Ascending aorta (tissue), 2 donors: ENCODE measurements around the gene TCF20. TPM values are rescaled to one million over a fixed set of nuclear protein-coding genes. Genes with fewer than 3 reads are reported as not detected.

Experiments used
- DNase-seq, 2 donors: peaks; one replicate each; pipeline ENCODE4 v3.0.0-alpha.2; 2019; ENCODE audit warnings: low spot score in 2 of 2
- H3K27ac ChIP-seq, 2 donors: fragments of 200-600 bp; sonication (generic); one replicate each; pipeline ENCODE4 v1.5.1; 2016 to 2017; ENCODE audit warnings: mild to moderate bottlenecking in 1 of 2
- H3K27me3 ChIP-seq: fragments of 200-600 bp; sonication (generic); one replicate; pipeline ENCODE4 v1.5.1; 2017
- H3K36me3 ChIP-seq, 2 donors: fragments of 200-600 bp; sonication (generic); one replicate each; pipeline ENCODE4 v1.5.1; 2016
- H3K4me1 ChIP-seq, 2 donors: fragments of 200-600 bp; sonication (generic); one replicate each; pipeline ENCODE4 v1.5.1; 2016 to 2017; ENCODE audit warnings: mild to moderate bottlenecking in 1 of 2
- H3K4me3 ChIP-seq, 2 donors: fragments of 200-600 bp; sonication (generic); one replicate each; pipeline ENCODE4 v1.5.1; 2016 to 2017; ENCODE audit warnings: mild to moderate bottlenecking in 1 of 2
- H3K9me3 ChIP-seq, 2 donors: fragments of 200-600 bp; sonication (generic); one replicate each; pipeline ENCODE4 v1.5.1; 2016
- intact Hi-C: fragments of 100-400 bp; cut with DNase I; formaldehyde crosslinking; loops from one replicate; pipeline ENCODE4 v1.15.1; 2023
- total RNA-seq: library from RNA; depleted of rRNA; stranded (reverse); fragments of >200 nt; gene quantifications from one replicate; pipeline ENCODE4 v1.1.0, GENCODE V29; 2016
- TF ChIP-seq, protein P1 (sequence below), 3 experiments: fragments of 200-600 bp in 2 of 3; fragments of 450-650 bp in 1 of 3; sonication (generic) in 2 of 3; IDR thresholded peaks; one replicate each; pipeline ENCODE4 v1.5.1; 2016 to 2019; ENCODE audit warnings: antibody characterized with exemption in 3 of 3, mild to moderate bottlenecking in 1 of 3, moderate library complexity in 1 of 3

TCF20 gene
- total RNA-seq, 1 donor from 2014 or later, result 11.9 TPM

DNA sequence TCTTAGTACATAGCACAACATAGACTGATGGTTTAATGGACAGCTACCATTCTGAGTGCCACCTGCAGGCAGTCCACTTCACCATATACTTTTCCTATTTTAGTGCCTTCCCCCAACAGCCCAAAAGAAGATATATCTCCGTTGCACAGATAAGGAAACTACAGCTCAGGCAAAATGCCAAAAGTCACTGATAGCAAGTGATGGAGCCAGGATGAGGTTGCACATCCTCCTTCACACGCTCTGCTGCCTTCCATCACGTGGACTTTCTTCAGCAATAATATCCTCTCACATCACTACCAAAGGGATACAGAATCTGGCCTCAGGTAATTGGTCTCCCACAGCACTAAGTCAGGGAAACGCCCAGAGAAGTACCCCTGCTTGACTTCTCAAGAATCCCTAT lies 7.5 kb downstream of the TCF20 start:
- intact Hi-C loops, result no loop called here
- no peaks in the 10 kb centered on the region for H3K36me3 ChIP-seq
- no peaks in the 10 kb centered on the region for H3K27me3 ChIP-seq
- peaks cover 0 to 2% of the 10 kb centered on the region in 2 donors for H3K4me1 ChIP-seq
- H3K9me3 ChIP-seq, result no peaks in the 10 kb centered on the region
- TF ChIP-seq, protein P1, sequence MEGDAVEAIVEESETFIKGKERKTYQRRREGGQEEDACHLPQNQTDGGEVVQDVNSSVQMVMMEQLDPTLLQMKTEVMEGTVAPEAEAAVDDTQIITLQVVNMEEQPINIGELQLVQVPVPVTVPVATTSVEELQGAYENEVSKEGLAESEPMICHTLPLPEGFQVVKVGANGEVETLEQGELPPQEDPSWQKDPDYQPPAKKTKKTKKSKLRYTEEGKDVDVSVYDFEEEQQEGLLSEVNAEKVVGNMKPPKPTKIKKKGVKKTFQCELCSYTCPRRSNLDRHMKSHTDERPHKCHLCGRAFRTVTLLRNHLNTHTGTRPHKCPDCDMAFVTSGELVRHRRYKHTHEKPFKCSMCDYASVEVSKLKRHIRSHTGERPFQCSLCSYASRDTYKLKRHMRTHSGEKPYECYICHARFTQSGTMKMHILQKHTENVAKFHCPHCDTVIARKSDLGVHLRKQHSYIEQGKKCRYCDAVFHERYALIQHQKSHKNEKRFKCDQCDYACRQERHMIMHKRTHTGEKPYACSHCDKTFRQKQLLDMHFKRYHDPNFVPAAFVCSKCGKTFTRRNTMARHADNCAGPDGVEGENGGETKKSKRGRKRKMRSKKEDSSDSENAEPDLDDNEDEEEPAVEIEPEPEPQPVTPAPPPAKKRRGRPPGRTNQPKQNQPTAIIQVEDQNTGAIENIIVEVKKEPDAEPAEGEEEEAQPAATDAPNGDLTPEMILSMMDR (IDR thresholded peaks at IDR 0.05), result no peak
- H3K4me3 ChIP-seq, result no peak overlapping the region
- H3K27ac ChIP-seq, result no peak overlapping the region
- DNase-seq, result no peak

DNA sequence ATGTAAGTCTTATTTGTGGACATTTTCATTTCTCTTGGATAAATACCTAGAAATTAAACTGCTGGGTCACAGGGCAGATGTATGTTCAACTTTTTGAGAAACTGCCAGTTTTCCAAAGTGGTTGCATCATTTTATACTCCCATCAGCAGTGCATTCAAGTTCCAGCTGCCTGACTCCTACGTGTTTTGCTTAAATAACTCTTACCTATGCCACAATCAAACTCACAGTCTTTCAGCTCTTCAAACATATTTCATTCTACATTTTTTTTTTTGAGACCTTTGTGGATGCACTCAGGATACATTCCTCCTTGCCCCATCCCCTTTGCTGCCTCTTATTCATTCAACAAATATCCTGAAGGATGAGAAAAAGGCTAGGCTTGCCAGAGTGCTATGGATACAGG lies 9.2 kb downstream of the TCF20 start:
- intact Hi-C loops, result no loop called here
- H3K27me3 ChIP-seq, result no peaks in the 10 kb centered on the region
- no peak overlapping the region for H3K4me3 ChIP-seq
- H3K36me3 ChIP-seq, result no peaks in the 10 kb centered on the region
- no peak overlapping the region for H3K27ac ChIP-seq
- H3K9me3 ChIP-seq, result no peaks in the 10 kb centered on the region
- peaks cover 0 to 2% of the 10 kb centered on the region in 2 donors for H3K4me1 ChIP-seq
- DNase-seq, result no peak
- TF ChIP-seq, protein P1 (IDR thresholded peaks at IDR 0.05), result no peak

DNA sequence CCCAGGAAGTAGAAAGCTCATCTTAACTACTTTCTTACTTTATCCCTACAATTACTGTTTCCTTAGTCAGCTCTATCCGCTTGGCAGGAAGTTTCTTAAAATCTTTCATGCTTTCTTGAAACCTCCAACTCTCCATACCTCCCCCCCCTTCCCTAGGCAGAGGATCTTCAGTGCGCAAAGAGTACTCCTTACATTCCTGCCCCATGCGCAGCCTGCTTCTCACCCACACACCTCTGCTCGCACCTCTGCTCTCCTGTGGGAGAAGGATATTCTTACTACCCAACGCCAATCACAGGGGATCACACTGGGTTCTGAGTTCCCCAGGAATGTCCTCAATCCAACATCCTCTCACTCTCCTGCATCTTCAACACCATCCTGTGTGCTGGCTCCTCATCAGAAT lies 12.3 kb downstream of the TCF20 start:
- H3K36me3 ChIP-seq, result no peaks in the 10 kb centered on the region
- intact Hi-C loops, result no loop called here
- no peaks in the 10 kb centered on the region for H3K9me3 ChIP-seq
- TF ChIP-seq, protein P1 (IDR thresholded peaks at IDR 0.05), result no peak
- no peak overlapping the region for H3K27ac ChIP-seq
- DNase-seq, result no peak
- H3K27me3 ChIP-seq, result no peaks in the 10 kb centered on the region
- H3K4me3 ChIP-seq, result no peak overlapping the region
- H3K4me1 ChIP-seq, result peaks cover 0 to 2% of the 10 kb centered on the region in 2 donors

- Histone ChIP-seq H3K4me1 (peaks cover 0 to 2% of the 10 kb centered on the region in 2 donors), H3K27ac (no peak overlapping the region)
Measured at GRCh38 chr22:42257386-42257785, 13.1 kb downstream of the TCF20 start.

DNA sequence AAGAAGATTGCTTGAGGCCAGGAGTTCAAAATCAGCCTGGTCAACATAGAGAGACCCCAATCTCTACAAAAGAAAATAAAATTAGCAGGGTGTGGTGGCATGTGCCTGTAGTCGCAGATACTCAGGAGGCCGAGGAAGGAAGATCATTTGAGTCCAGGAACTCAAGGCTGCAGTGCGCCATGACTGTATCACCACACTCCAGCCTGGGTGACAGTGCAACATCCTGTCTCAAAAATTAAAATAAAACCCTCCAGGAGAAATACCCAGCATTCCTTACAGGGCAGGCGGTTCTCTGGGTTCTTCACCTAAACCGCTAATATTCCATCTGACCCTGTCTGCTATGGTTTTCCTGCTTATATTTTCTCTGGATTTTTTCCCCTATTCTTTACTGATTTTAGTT lies 13.5 kb downstream of the TCF20 start:
- intact Hi-C loops, result no loop called here
- no peak for DNase-seq
- H3K27ac ChIP-seq, result no peak overlapping the region
- TF ChIP-seq, protein P1 (IDR thresholded peaks at IDR 0.05), result no peak
- no peaks in the 10 kb centered on the region for H3K9me3 ChIP-seq
- no peaks in the 10 kb centered on the region for H3K36me3 ChIP-seq
- peaks cover 0 to 2% of the 10 kb centered on the region in 2 donors for H3K4me1 ChIP-seq
- H3K4me3 ChIP-seq, result no peak overlapping the region
- no peaks in the 10 kb centered on the region for H3K27me3 ChIP-seq

More at GRCh38 chr22:42257386-42257785, 13.1 kb downstream of the TCF20 start:
- Histone ChIP-seq H3K27me3 (no peaks in the 10 kb centered on the region), H3K36me3 (no peaks in the 10 kb centered on the region), H3K4me3 (no peak overlapping the region), H3K9me3 (no peaks in the 10 kb centered on the region)
- TF ChIP-seq, protein P1 (IDR thresholded peaks at IDR 0.05), result no peak
- no peak for DNase-seq
- intact Hi-C loops, result no loop called here

DNA sequence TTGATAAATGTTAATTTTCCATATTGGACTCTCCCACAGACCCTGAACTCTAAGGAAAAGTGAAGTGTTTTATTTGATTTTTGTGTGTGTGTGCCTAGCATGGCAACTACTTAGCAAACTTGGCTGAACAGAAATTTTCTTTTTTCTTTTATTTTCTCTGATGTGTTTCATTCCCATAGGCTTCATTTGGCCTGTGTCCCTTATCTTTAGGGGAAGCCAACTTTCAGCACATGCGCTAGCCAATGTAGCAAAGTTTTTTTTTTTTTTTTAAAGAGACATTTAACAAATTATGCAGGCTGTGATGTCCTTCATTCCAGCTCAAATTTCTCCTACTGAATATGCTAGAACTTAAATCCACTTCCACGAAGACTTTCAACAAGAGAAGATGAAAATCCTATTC lies 14.2 kb downstream of the TCF20 start:
- intact Hi-C loops, result no loop called here
- TF ChIP-seq, protein P1 (IDR thresholded peaks at IDR 0.05), result no peak

More for the DNA sequence above, 14.2 kb downstream of the TCF20 start:
- Histone ChIP-seq H3K4me3 (no peak overlapping the region), H3K4me1 (peaks cover 0 to 2% of the 10 kb centered on the region in 2 donors), H3K27me3 (no peaks in the 10 kb centered on the region), H3K9me3 (no peaks in the 10 kb centered on the region), H3K27ac (no peak overlapping the region), H3K36me3 (no peaks in the 10 kb centered on the region)
- DNase-seq, result no peak
